Glutamatergic neuron (in vitro differentiated cells): Measurements from ENCODE around the gene DDX47. TPM values are rescaled to one million over a fixed set of nuclear protein-coding genes. Genes with fewer than 3 reads are reported as not detected.

ENCODE experiments used
- DNase-seq: peaks from one replicate; pipeline ENCODE4 v3.0.0; 2022
- H3K27ac Mint-ChIP-seq: one replicate; pipeline ENCODE4 v1.8.0; 2020; ENCODE audit warnings: mild to moderate bottlenecking, mixed read lengths, inconsistent platforms; ENCODE audit not compliant: unreplicated experiment
- H3K27me3 Mint-ChIP-seq: one replicate; pipeline ENCODE4 v1.8.0; 2020; ENCODE audit warnings: mild to moderate bottlenecking, moderate library complexity, mixed read lengths, inconsistent platforms; ENCODE audit not compliant: unreplicated experiment
- H3K36me3 Mint-ChIP-seq: one replicate; pipeline ENCODE4 v1.8.0; 2020; ENCODE audit warnings: mild to moderate bottlenecking, mixed read lengths, inconsistent platforms; ENCODE audit not compliant: unreplicated experiment
- H3K4me1 Mint-ChIP-seq: one replicate; pipeline ENCODE4 v1.8.0; 2020; ENCODE audit warnings: mild to moderate bottlenecking, low read depth, mixed read lengths, inconsistent platforms; ENCODE audit not compliant: unreplicated experiment
- H3K4me3 Mint-ChIP-seq: one replicate; pipeline ENCODE4 v1.8.0; 2020; ENCODE audit warnings: mild to moderate bottlenecking, mixed read lengths, inconsistent platforms; ENCODE audit not compliant: unreplicated experiment
- H3K9me3 Mint-ChIP-seq: one replicate; pipeline ENCODE4 v1.8.0; 2020; ENCODE audit warnings: mild to moderate bottlenecking, moderate library complexity, mixed read lengths, inconsistent platforms; ENCODE audit not compliant: unreplicated experiment
- CTCF ChIP-seq: fragments of 200-600 bp; sonication (generic); IDR thresholded peaks from one replicate; pipeline ENCODE4 v1.5.0; 2021; ENCODE audit not compliant: partially characterized antibody, unreplicated experiment
- total RNA-seq: library from RNA; stranded (reverse); fragmentation: NEBNext Ultra II Directional; extraction: Animal tissue kit (Norgen Biotek cat#: 25700); gene quantifications from one replicate; pipeline ENCODE4 v1.2.1, GENCODE V29; 2021; ENCODE audit not compliant: unreplicated experiment

DDX47 gene
- total RNA-seq, 1 donor from 2014 or later: 31.0 TPM

GRCh38 chr12:12791756-12792369 lies 21.3 kb upstream of the DDX47 start:
- TF ChIP-seq CTCF: no peak
- Mint-ChIP-seq H3K27me3 (peaks cover 3% of the 10 kb centered on the region), H3K4me3 (no peak overlapping the region), H3K27ac (no peak overlapping the region), H3K4me1 (peaks cover 3% of the 10 kb centered on the region), H3K9me3 (peaks cover 1% of the 10 kb centered on the region), H3K36me3 (no peaks in the 10 kb centered on the region)
- DNase-seq: no peak

- Mint-ChIP-seq H3K27me3 (peaks cover 3% of the 10 kb centered on the region), H3K36me3 (no peaks in the 10 kb centered on the region), H3K9me3 (peaks cover 1% of the 10 kb centered on the region), H3K4me3 (no peak overlapping the region), H3K27ac (no peak overlapping the region), H3K4me1 (peaks cover 1% of the 10 kb centered on the region)
- no peak for DNase-seq
- TF ChIP-seq CTCF: no peak
These were observed 20.7 kb upstream of the DDX47 start for GRCh38 chr12:12792421-12792820.

- Mint-ChIP-seq H3K4me1 (no peaks in the 10 kb centered on the region), H3K27ac (no peak overlapping the region), H3K36me3 (no peaks in the 10 kb centered on the region), H3K9me3 (peaks cover 3% of the 10 kb centered on the region), H3K27me3 (no peaks in the 10 kb centered on the region), H3K4me3 (no peak overlapping the region)
- DNase-seq: no peak
- TF ChIP-seq CTCF: no peak
These were observed 18.5 kb upstream of the DDX47 start for GRCh38 chr12:12794686-12795085.

GRCh38 chr12:12796171-12796570 lies 17.0 kb upstream of the DDX47 start:
- no peaks in the 10 kb centered on the region for H3K4me1 Mint-ChIP-seq
- no peak overlapping the region for H3K4me3 Mint-ChIP-seq
- DNase-seq: no peak
- no peaks in the 10 kb centered on the region for H3K27me3 Mint-ChIP-seq
- H3K9me3 Mint-ChIP-seq: peaks cover 3% of the 10 kb centered on the region
- no peak overlapping the region for H3K27ac Mint-ChIP-seq
- no peaks in the 10 kb centered on the region for H3K36me3 Mint-ChIP-seq
- no peak for TF ChIP-seq CTCF

- no peak overlapping the region for H3K4me3 Mint-ChIP-seq
These were observed 16.0 kb upstream of the DDX47 start for GRCh38 chr12:12796928-12797793.

More at GRCh38 chr12:12796928-12797793, 16.0 kb upstream of the DDX47 start:
- DNase-seq: no peak
- TF ChIP-seq CTCF: no peak
- no peak overlapping the region for H3K27ac Mint-ChIP-seq
- no peaks in the 10 kb centered on the region for H3K27me3 Mint-ChIP-seq
- peaks cover 6% of the 10 kb centered on the region for H3K9me3 Mint-ChIP-seq
- H3K36me3 Mint-ChIP-seq: no peaks in the 10 kb centered on the region
- no peaks in the 10 kb centered on the region for H3K4me1 Mint-ChIP-seq
